Measurements from ENCODE around the gene TSPAN2.

DNA sequence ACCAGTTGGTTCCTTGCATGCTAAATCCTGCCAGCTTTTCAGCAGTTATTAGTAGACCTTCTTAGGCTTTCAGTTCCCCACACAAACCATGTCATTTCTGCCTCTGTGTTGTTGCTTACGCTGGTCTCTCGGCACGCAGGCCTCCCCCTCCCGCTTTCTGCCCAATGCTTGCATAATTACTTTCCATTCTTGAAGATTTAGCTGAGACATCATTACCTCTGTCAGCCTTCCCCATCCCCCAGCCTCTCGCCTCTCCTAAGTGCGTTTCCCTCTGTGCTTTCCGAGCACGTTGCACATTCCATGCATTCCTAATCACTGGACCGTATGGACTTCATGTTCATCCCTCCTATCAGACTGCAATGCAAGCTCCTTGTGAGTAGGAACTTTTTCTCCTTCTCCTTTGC is 32.9 kb downstream of the TSPAN2 start:
- TF ChIP-seq, protein P1, sequence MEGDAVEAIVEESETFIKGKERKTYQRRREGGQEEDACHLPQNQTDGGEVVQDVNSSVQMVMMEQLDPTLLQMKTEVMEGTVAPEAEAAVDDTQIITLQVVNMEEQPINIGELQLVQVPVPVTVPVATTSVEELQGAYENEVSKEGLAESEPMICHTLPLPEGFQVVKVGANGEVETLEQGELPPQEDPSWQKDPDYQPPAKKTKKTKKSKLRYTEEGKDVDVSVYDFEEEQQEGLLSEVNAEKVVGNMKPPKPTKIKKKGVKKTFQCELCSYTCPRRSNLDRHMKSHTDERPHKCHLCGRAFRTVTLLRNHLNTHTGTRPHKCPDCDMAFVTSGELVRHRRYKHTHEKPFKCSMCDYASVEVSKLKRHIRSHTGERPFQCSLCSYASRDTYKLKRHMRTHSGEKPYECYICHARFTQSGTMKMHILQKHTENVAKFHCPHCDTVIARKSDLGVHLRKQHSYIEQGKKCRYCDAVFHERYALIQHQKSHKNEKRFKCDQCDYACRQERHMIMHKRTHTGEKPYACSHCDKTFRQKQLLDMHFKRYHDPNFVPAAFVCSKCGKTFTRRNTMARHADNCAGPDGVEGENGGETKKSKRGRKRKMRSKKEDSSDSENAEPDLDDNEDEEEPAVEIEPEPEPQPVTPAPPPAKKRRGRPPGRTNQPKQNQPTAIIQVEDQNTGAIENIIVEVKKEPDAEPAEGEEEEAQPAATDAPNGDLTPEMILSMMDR (IDR thresholded peaks at IDR 0.05): no peak
- TF ChIP-seq POLR2A (IDR thresholded peaks at IDR 0.05): no peak

Data from body of pancreas (tissue), 4 donors.